Effector CD8-positive, alpha-beta T cell (primary cell): ENCODE measurements around the gene NENF.
A peak's percentile ranks its signal among the peaks of the same experiment; 100 is the strongest.
"Not testable (repeated sequence)": the region's sequence is repeated elsewhere in the genome, so short reads cannot be mapped to it uniquely, and the experiment has no call there.

Experiments
- DNase-seq: peaks from one replicate; lab custom pipeline; 2025; lab: John Stamatoyannopoulos, UW
- total RNA-seq, 4 experiments: gene quantifications; one replicate each; lab custom pipeline; 2026; lab: John Stamatoyannopoulos, UW

Gene NENF
- total RNA-seq = 18.3 to 27.1 (median 20.0) reads per million in 4 experiments

GRCh38 chr1:212432661-212433576 lies at the start of gene NENF:
NENF (plus strand) TSS chr1:212432920; CDS start chr1:212432944, 24 bp downstream.
- DNase-seq = peak; percentile 49

- DNase-seq = no peak
Measured at GRCh38 chr1:212386029-212386428, 46.7 kb upstream of the NENF start.

GRCh38 chr1:212388985-212389716 lies 43.6 kb upstream of the NENF start:
- DNase-seq = no peak

GRCh38 chr1:212395678-212396437 lies 36.9 kb upstream of the NENF start:
- not testable (repeated sequence) for DNase-seq

- no peak for DNase-seq
Measured at GRCh38 chr1:212396638-212397037, 36.1 kb upstream of the NENF start.

GRCh38 chr1:212397171-212397570 lies 35.5 kb upstream of the NENF start:
- DNase-seq = no peak

- no peak for DNase-seq
Measured at GRCh38 chr1:212401042-212401441, 31.7 kb upstream of the NENF start.

- DNase-seq = no peak
Measured at GRCh38 chr1:212401838-212402582, 30.7 kb upstream of the NENF start.

- no peak for DNase-seq
Measured at GRCh38 chr1:212402666-212403321, 29.9 kb upstream of the NENF start.

GRCh38 chr1:212410231-212410820 lies 22.4 kb upstream of the NENF start:
- no peak for DNase-seq

GRCh38 chr1:212412374-212412773 lies 20.3 kb upstream of the NENF start:
- no peak for DNase-seq

GRCh38 chr1:212413902-212414327 lies 18.8 kb upstream of the NENF start:
- no peak for DNase-seq

GRCh38 chr1:212414328-212415106 lies 18.2 kb upstream of the NENF start, which contains the start of gene PACC1:
PACC1 (minus strand) TSS chr1:212414886; CDS start chr1:212414757, 129 bp downstream.
- DNase-seq = peak; percentile 82

GRCh38 chr1:212415107-212415841 lies 17.4 kb upstream of the NENF start:
- DNase-seq = no peak

- DNase-seq = no peak
Measured at GRCh38 chr1:212421165-212421564, 11.6 kb upstream of the NENF start.

GRCh38 chr1:212423879-212424278 lies 8.8 kb upstream of the NENF start:
- no peak for DNase-seq

- DNase-seq = no peak
Measured at GRCh38 chr1:212428496-212428895, 4.2 kb upstream of the NENF start.

GRCh38 chr1:212430416-212430815 lies 2.3 kb upstream of the NENF start:
- no peak for DNase-seq

GRCh38 chr1:212430955-212431394 lies 1.7 kb upstream of the NENF start:
- DNase-seq = no peak
